Fibroblast of lung (primary cell): Measurements from ENCODE around the gene KIF17.

Experiments
- CTCF ChIP-seq, 2 donors: IDR thresholded peaks in 1 of 2; conservative IDR thresholded peaks in 1 of 2; 1 replicate in 1 of 2; 2 replicates in 1 of 2; pipeline ENCODE4 v1.5.1; 2011 to 2012; ENCODE audit warnings: low read length in 2 of 2, control low read depth in 1 of 2, inconsistent platforms in 1 of 2, low read depth in 1 of 2, mild to moderate bottlenecking in 1 of 2
- EZH2 ChIP-seq: IDR thresholded peaks from 2 replicates; pipeline ENCODE4 v1.5.1; 2012; ENCODE audit warnings: low read length, control low read depth, mild to moderate bottlenecking; ENCODE audit errors: missing control alignments

- no peak for TF ChIP-seq CTCF (conservative IDR thresholded peaks at IDR 0.05 in 1 of 2, IDR thresholded peaks at IDR 0.05 in 1 of 2; ENCODE audit: low read depth in 1 of 2, low read length in 2 of 2)
- TF ChIP-seq EZH2: no peak
These were observed 14.6 kb downstream of the KIF17 start for GRCh38 chr1:20703124-20703756.
